DMS 273 treated with DMSO at 0.1 percent for 48 hours (cell line): ENCODE measurements around the gene E4F1.

Experiments
- DNase-seq: peaks from one replicate; lab custom pipeline; 2025; lab: John Stamatoyannopoulos, UW

Gene E4F1

DNA sequence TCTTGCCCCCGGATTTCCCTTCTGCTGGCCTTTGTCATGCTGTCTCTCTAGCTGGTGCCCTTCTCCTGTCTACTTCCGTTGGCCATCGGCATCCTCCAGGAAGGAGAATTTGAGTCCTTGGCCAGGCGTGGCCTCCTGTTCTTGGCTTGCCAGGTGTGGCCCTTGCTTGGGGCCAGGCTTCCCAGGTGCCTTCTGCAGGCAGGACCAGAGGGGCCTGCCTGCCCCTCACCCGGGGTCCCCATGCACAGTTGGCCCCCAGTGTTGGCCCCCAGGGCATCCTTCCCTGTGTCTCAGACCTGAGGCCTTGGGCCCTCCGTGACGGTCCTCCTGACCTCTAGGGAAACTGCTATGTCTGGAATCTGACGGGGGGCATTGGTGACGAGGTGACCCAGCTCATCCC, 15.5 kb upstream of the E4F1 start:
- no peak for DNase-seq

- no peak for DNase-seq
Measured at GRCh38 chr16:2208308-2208707, 15.1 kb upstream of the E4F1 start.

- no peak for DNase-seq
Measured at GRCh38 chr16:2208772-2209171, 14.6 kb upstream of the E4F1 start.

DNA sequence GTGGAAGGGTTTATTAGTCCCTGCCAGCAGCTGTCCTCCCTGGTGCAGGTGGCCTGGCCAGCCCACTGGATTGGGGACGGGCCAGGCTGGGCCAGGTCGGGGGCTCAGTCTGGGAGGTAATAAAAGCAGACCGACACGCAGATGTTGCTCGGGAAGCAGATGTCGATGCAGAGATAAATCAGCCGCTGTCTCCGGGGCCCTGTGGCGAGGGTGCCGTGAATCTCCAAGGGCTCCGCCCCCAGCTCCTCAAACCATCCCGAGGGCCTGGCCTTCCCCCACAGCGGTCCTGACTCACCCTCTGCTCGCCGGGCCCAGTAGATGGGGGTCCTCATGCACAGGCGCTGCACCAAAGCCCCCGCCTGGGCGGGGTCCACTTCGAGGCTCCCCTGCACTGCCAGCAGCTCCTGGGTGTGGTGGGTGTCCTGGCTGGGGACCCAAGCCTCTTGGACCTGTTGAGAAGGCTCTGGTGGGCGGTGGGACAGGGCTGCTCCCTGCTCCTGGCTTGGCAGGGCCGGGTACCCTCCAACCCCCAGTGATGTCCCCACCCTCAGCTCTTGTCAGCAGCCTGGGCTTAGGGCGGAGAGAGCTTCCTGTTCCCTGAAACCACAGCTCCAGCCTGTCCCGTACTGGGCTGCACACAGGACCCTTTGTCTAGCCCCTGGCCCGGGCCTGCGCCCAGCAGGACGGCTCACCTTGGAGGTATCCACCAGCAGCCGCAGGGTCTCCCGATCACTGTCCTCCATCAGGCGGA, 14.0 kb upstream of the E4F1 start:
- DNase-seq: no peak

GRCh38 chr16:2210009-2210332, 13.4 kb upstream of the E4F1 start:
- no peak for DNase-seq

DNA sequence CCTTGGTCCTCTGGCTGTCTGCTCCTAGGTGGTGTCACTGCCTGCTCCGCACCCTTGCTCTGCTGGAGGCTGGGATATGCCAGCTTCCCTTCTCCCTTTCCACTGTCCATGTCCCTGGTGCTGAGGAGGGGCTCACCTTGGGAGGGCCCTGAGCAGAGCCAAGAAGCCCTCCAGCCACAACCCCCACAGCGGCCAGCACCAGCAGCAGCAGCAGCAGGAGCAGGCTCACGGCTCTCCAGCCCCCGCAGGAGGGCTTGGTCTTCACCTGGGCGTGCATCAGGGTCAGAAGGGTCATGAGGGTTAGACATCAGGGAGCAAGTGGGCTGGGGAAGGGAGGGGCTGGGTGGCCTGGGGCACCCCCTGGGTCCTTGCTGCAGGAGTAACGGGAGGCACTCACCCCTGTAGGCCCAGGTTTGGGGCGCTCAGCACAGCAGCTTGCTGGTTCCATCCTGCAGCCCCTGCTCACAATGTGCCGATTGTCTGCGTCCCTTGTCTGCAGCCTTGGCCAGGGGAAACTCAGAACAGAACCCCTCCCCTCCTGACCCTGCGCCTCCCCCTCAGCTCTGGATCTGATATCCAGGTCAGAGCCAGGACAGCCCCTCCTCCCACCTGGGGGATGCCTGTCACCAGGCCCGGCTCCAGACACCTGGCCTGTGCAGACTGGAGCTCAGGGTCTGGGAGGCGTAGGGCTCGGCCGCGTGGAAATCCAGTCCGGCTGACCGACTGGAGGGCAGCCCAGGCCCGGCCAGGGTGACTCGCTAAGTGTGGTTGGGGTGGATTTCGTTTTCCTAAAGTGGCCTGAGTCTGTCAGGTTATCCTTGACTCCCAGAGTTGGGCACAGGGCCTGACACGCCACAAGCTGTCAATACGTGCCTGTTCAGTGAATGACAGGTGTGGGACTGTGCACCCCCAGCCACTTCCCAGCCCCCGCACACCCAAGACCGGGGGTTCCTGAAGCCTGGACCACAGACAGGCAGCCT, 12.7 kb upstream of the E4F1 start, which contains the start of gene BRICD5:
Gene BRICD5, minus strand, starts transcription at position 478 of the 980 bp plus-strand sequence. Its CDS starts 30 bp downstream, at position 448.
- DNase-seq: no peak

DNA sequence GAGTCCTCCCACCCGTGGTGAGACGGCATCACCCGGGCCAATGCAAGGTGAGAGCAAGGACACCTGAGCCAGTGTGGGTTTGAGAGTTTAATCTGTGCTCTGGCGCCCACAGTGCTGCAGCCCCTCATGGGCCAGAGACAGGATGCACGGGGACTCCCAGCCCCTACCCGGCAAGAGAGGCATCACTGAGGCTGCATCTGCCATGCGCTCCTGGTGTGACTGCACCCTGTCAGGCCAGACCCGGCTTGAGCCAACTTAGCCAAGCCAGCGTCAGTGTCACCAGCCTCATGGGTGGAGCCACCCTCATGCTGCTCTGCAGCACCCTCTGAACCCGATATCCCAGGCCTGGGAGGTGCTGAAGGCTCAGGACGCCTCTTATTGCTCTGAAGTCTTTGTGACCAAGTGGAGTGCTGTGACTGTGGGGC, 11.5 kb upstream of the E4F1 start:
- no peak for DNase-seq

- DNase-seq: no peak
Measured at GRCh38 chr16:2212362-2213324, 10.7 kb upstream of the E4F1 start.

- no peak for DNase-seq
Measured at GRCh38 chr16:2213817-2214718, 9.3 kb upstream of the E4F1 start.

DNA sequence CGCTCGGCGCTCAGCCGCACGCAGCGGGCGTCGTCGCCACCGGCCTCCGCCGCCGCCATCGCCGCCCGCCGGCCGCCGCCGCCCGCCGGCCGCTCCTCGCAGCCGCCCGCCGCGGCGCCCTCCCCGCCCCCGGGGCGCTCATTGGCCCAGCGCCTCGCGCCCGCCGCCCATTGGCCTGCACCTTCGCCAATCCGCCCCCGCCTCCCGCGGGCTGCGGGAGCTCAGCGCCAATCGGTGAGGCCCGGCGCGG, 8.7 kb upstream of the E4F1 start, which contains the start of gene PGP:
Gene PGP, minus strand, starts transcription at position 122 of the 250 bp plus-strand sequence. Its CDS starts 63 bp downstream, at position 59.
- no peak for DNase-seq

DNA sequence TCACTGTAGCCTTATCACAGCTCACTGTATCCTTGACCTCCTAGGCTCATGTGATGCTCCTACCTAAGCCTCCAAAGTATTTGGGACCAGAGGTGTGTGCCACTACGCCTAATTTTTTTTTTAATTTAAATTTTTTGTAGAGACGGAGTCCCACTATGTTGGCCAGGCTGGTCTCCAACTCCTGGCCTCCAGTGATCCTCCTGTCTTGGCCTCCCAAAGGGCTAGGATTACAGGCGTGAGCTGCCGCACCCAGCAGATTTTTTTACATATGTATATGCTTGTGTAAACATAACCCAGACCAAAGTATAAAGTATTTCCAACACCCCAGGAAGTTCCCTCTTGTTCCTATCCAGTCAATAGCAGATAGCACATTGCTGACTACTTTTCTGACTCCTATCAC, 7.1 kb upstream of the E4F1 start:
- DNase-seq: no peak

- no peak for DNase-seq
Measured at GRCh38 chr16:2223942-2224486, 623 bp downstream of the E4F1 start.

DNA sequence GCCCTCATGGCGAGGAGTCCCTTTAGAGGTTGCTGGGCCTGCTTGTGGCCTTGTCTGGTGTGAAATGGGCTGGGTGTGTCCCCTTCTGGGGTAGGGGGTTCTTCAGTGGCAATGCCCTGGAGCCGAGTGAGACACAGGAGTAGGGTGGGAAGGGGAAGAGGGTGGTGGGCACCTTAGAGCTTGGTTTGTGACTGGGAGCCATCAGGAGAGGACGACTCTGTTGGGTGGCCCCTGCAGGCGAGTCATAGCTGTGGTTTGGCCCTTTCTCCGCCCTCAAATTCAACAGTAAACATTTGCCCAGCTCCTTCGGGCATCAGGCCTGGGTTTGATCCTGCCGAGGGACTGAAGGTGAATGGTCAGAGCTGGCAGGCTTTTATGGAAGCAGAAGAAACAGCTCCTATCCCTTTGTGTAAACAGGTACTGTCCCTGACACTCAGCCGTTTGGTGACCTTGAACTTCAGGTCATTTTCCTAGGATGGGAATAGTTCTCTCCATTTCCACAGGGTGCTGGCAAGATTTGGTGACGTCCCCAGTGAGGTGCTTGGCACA, 2.9 kb downstream of the E4F1 start:
- no peak for DNase-seq

GRCh38 chr16:2226918-2227317, 3.5 kb downstream of the E4F1 start:
- DNase-seq: no peak

DNA sequence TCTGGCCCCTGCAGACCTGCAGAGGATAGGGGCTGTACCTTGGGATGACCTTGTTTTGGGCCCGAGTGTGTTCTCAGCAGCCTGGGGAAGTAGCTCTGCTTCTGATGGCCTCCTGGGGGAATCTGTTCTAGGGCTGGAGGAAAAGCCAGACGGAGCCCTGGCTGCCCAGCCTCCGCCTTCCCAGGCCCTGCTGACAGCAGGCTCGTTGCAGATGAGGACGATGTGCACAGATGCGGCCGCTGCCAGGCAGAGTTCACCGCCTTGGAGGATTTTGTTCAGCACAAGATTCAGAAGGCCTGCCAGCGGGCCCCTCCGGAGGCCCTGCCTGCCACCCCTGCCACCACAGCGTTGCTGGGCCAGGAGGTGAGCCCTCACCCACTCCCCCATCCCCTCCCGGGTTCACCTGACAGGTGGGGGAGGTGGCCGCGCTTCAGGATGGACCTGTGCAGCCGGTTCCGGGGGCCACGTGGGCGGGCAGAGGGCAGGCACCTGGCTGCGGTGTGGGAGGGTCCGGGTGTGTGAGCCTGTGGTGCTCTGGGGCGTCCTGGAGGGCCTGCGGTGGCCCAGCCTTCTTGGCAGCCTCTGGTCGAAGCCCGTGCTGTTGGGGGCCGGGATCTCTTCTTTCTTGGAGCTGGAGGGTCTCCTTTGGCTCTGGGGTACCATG, 4.9 kb downstream of the E4F1 start:
- DNase-seq: no peak

DNA sequence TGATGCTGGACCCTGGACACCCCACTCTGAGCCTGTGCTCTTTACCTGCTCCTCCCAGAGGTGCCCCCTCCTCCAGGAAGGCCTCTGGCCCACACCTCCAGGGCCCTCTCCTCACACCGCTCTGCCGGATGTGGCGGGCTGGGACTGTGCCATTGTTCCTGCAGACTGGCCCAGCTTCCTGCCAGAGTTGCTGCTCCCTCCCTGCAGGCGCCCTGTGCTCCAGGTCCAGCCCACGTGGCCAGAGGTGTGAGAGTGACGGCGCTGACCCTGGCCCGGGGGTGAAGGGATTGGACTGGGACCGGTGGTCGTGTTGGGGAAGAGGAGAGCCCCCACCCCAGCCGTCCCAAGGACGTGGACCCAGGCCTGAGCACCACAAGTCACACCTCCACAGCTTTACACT, 5.7 kb downstream of the E4F1 start:
- no peak for DNase-seq

DNA sequence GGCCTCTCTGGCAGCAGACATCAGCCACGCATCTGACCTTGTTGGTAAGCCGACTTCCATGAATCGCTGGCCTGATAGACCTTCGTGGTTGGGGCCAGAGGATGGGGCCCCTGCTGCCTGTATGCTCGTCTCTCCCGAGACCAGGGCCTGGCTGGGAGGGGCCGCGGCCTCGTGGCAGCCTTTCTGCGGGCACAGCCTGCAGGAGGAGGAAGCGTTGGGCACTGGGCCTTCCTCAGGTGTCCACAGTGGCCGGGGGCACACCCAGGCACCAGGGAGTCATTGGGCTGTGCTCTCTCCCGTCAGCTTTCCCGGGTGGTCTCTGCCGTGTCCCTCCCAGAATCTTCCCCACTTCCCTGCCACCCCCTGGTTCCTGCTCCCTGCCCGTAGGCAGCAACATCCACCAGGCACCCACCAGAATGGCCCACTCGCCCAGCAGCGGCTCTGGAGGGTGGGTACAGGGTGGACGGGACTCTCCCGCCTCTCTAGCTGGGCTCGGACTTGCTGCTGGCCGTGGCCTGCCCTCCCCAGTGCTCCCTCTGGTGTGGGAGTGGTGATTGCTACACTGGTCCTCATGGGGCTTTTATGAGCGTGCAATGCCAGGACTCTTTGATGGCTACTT, 6.3 kb downstream of the E4F1 start:
- no peak for DNase-seq

- DNase-seq: no peak
Measured at GRCh38 chr16:2230376-2230775, 7.0 kb downstream of the E4F1 start.
